GM12865 (cell line): ENCODE results near the gene NRP1.

ENCODE experiments used
- DNase-seq: peaks from one replicate; pipeline ENCODE4 v3.0.0; 2010; ENCODE audit warnings: low read depth
- H3K4me3 ChIP-seq: 2 replicates; pipeline ENCODE4 v1.5.1; 2011; ENCODE audit warnings: mild to moderate bottlenecking, low read depth, low read length, control low read depth
- TF ChIP-seq, protein P1 (sequence below): IDR thresholded peaks from 2 replicates; pipeline ENCODE4 v1.5.1; 2011; ENCODE audit warnings: low read length, control low read depth, low read depth, inconsistent platforms; ENCODE audit not compliant: insufficient read depth; ENCODE audit errors: missing control alignments

The NRP1 gene

DNA sequence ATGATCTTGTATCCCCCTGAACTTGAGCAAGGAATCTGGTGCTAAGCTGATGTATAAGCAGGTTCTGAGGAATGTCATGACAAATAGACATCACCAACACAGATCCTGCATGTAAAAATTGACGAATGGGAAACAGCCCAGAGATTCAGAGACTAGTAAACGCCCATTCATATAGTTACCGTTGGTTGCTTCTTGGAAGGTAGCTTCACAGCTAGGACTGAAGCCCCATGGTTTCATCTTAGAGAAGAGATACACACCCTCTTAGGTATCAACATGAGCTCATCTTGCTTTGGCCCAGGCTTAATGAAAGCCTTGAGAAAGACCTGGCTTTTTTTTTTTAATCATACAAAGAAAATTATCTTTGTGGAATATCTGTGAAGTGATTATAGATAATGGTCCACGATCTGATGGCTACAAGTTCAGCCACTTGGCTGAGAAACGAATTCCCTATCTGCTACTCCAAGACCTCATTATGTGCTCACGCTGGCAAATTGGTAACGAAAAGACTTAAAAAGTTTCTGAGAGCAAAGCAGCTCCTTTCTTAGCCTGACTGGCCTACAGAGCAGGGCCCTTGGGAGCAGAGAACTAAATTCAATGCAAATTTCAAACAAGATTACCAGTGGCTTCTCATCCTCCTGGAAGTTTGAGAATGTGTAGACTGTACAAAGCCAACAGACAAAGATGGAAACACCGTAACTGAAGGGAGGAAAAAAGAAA, 181.1 kb downstream of the NRP1 start:
- TF ChIP-seq, protein P1, sequence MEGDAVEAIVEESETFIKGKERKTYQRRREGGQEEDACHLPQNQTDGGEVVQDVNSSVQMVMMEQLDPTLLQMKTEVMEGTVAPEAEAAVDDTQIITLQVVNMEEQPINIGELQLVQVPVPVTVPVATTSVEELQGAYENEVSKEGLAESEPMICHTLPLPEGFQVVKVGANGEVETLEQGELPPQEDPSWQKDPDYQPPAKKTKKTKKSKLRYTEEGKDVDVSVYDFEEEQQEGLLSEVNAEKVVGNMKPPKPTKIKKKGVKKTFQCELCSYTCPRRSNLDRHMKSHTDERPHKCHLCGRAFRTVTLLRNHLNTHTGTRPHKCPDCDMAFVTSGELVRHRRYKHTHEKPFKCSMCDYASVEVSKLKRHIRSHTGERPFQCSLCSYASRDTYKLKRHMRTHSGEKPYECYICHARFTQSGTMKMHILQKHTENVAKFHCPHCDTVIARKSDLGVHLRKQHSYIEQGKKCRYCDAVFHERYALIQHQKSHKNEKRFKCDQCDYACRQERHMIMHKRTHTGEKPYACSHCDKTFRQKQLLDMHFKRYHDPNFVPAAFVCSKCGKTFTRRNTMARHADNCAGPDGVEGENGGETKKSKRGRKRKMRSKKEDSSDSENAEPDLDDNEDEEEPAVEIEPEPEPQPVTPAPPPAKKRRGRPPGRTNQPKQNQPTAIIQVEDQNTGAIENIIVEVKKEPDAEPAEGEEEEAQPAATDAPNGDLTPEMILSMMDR, result no peak
- no peak overlapping the region for H3K4me3 ChIP-seq
- DNase-seq, result no peak

DNA sequence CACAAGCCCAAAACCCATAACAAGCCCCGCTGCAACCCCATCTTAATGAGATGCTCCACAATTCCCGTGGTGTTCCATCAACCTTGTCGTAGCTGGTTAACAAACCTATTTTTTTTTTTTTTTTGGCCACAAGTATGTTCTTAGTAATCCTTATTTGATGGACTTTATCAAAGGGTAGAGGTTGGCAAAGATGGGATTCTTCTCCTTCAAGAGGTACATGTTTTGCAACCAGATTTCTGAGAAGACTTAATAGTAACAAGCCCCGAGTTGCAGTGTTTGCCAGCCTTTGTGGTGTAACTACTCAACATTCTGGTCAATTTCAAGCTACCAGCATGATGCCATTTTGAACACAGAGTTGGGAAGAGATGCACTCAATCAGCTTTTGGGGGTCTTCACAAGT, 181.7 kb downstream of the NRP1 start:
- TF ChIP-seq, protein P1, result no peak
- no peak for DNase-seq
- H3K4me3 ChIP-seq, result no peak overlapping the region

DNA sequence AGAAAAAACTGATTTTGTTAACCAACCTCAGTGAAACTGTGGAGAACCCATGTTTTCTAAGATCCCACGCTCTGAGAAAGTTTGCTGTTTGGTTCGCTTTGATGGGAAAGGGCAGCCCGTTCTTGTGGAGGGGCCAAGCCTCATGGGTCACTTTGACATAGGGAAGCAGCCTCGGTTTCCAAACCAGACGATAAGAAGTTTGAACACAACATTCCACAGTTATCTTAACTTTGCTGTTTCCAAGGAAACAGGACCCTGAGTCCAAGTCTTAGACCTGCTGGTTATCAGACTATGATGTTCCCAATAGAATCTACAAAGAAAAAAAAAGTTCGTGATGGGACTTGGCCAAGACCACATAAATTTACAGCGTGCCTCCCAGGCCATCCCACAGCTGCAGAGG, 182.3 kb downstream of the NRP1 start:
- TF ChIP-seq, protein P1, result no peak

DNA sequence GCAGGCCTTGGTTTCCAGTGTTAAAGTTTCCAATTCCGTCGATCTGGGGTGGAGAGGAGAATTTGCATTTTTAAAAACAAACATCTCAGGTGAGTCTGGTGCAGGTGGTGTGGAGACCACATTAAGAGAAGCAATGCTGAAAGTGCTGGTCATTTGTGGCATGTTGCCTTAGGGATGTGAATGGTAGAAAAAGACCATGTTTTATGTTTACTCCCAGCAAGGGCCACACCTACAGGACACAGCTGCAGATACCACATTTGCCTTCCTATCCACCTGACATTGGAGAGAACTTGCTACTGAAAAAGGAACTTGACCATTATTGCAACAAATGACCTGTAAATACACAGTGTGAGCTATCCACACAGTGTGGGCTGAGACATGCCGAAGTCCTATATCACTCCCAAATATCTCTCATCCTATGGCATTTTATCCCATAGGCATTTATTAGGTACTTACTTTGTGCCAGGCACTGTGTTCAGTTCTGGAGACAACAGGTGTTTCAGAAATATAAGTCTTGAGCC, 183.1 kb downstream of the NRP1 start:
- H3K4me3 ChIP-seq, result no peak overlapping the region
- peak; percentile 38 for DNase-seq
- TF ChIP-seq, protein P1, result no peak

More for the DNA sequence above, 182.3 kb downstream of the NRP1 start:
- DNase-seq, result no peak
- H3K4me3 ChIP-seq, result no peak overlapping the region

DNA sequence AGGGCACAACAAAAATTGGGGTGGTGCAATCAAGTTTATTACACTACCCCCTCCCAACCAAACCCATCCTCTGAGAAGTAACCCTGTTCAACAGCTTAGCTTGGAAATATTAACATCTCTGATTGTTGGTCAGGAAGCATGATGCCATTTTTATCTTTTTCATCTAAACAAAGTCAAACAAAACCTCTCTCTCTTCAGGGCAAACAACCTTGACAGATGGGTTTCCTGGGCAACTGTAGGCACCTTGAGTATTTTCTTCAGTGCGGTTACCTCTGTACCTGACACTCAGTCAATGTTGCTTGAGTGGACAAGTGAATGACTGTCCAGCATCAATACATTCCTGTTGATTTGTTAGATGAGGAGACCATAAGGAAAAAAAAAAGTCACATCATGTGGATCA, 183.6 kb downstream of the NRP1 start:
- TF ChIP-seq, protein P1, result no peak
- no peak for DNase-seq
- no peak overlapping the region for H3K4me3 ChIP-seq

DNA sequence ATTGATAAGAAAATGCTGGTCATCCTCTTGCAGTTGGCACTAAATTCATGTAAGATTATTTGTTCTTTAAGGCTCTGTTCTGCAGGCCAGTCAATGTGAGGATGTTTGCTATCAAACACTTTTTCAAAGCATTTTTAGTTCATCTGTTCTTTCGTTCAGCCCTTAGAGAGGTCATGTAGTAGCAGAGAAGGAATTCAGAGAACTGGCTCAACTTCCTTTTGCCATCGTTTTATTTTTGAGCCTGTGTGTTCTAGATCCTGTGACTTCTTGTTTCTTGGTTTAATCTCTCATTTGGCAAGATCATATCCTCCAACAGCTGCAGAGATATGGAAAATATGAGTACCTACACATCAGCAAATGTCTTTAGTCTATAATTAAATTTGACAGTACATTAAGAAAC, 184.3 kb downstream of the NRP1 start:
- no peak overlapping the region for H3K4me3 ChIP-seq
- no peak for DNase-seq
- TF ChIP-seq, protein P1, result no peak

DNA sequence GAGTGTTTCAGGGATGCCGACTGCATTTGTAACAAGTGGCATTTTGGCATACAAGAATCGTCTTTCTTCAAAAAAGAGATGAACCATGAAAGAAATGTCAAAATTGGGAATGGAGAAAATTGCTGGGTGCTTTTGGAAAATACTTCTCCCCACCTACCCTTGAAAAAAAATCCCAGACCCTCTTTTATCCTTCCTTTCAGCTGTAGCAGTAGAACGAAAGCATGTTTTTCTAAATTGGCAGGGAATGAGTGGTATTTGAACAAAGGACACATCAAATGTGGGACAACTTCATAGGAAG, 187.5 kb downstream of the NRP1 start:
- no peak for DNase-seq
- TF ChIP-seq, protein P1, result no peak
- no peak overlapping the region for H3K4me3 ChIP-seq
